Endothelial cell (in vitro differentiated cells): Measurements from ENCODE around the gene MGAT5. TPM values are rescaled to one million over a fixed set of nuclear protein-coding genes. Genes with fewer than 3 reads are reported as not detected.

Experiments
- DNase-seq: peaks from one replicate; pipeline ENCODE4 v3.0.0; 2021; ENCODE audit warnings: low spot score
- H3K27ac Mint-ChIP-seq: one replicate; pipeline ENCODE4 v1.8.0; 2021; ENCODE audit warnings: mixed read lengths, inconsistent platforms; ENCODE audit not compliant: unreplicated experiment
- H3K27me3 Mint-ChIP-seq: one replicate; pipeline ENCODE4 v1.8.0; 2021; ENCODE audit warnings: mild to moderate bottlenecking, moderate library complexity, mixed read lengths, inconsistent platforms; ENCODE audit not compliant: unreplicated experiment
- H3K36me3 Mint-ChIP-seq: one replicate; pipeline ENCODE4 v1.8.0; 2021; ENCODE audit warnings: mild to moderate bottlenecking, low read depth, mixed read lengths, inconsistent platforms; ENCODE audit not compliant: unreplicated experiment
- H3K4me1 Mint-ChIP-seq: one replicate; pipeline ENCODE4 v1.8.0; 2021; ENCODE audit warnings: mild to moderate bottlenecking, mixed read lengths, inconsistent platforms; ENCODE audit not compliant: unreplicated experiment
- H3K4me3 Mint-ChIP-seq: one replicate; pipeline ENCODE4 v1.8.0; 2021; ENCODE audit warnings: mild to moderate bottlenecking, mixed read lengths, inconsistent platforms; ENCODE audit not compliant: unreplicated experiment
- H3K9me3 Mint-ChIP-seq: one replicate; pipeline ENCODE4 v1.8.0; 2021; ENCODE audit warnings: mixed read lengths, inconsistent platforms; ENCODE audit not compliant: unreplicated experiment
- total RNA-seq: library from RNA; stranded (reverse); fragmentation: NEBNext Ultra II Directional; extraction: Animal tissue kit (Norgen Biotek cat#: 25700); gene quantifications from one replicate; pipeline ENCODE4 v1.2.1, GENCODE V29; 2021; ENCODE audit not compliant: unreplicated experiment
- TF ChIP-seq, protein P1 (sequence below): fragments of 200-600 bp; sonication (generic); IDR thresholded peaks from one replicate; pipeline ENCODE4 v1.5.0; 2021; ENCODE audit warnings: antibody characterized with exemption; ENCODE audit not compliant: unreplicated experiment

Gene MGAT5
- total RNA-seq, 1 donor from 2014 or later, result 124 TPM

DNA sequence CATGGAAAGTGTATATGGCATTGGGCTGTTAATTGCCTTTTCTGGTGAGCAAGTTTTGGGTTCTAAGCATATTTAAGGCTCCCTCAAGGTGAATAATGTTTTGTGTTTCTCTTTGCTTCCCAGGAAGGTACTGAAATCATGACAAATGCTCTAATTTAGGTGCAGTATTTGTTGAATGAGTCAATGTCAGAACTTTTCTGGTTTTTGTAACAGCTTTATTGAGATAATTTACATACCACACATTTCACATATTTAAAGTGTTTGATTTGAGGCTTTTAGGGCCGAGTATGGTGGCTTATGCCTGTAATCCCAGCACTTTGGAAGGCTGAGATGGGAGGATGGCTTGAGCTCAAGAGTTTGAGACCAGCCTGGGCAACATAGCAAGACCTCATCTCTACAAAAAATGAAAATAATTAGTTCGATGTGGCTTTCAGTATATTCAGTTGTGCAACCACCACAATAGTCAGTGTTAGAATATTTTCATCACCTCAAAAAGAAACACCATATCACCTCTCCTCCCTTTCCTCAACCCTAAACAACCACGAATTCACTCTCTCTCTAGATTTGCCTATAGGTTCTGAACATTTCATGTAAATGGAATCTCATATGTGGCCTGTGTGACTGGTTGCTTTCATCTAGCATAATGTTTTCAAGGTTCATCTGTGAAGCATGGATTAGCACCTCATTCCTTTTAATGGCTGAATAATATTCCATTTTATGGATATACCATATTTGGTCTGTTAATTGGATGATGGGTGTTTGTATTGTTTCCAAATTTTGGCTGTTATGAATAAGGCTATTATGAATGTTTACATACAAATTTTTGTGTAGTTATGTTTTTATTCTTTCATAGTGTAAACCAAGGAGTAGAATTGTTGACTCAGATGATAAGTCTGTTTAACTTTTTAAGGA lies 54.9 kb downstream of the MGAT5 start:
- peaks cover 12% of the 10 kb centered on the region for H3K36me3 Mint-ChIP-seq
- no peak for DNase-seq
- peaks cover 57% of the 10 kb centered on the region for H3K4me1 Mint-ChIP-seq
- no peak overlapping the region for H3K27ac Mint-ChIP-seq
- no peaks in the 10 kb centered on the region for H3K27me3 Mint-ChIP-seq
- no peaks in the 10 kb centered on the region for H3K9me3 Mint-ChIP-seq
- TF ChIP-seq, protein P1, sequence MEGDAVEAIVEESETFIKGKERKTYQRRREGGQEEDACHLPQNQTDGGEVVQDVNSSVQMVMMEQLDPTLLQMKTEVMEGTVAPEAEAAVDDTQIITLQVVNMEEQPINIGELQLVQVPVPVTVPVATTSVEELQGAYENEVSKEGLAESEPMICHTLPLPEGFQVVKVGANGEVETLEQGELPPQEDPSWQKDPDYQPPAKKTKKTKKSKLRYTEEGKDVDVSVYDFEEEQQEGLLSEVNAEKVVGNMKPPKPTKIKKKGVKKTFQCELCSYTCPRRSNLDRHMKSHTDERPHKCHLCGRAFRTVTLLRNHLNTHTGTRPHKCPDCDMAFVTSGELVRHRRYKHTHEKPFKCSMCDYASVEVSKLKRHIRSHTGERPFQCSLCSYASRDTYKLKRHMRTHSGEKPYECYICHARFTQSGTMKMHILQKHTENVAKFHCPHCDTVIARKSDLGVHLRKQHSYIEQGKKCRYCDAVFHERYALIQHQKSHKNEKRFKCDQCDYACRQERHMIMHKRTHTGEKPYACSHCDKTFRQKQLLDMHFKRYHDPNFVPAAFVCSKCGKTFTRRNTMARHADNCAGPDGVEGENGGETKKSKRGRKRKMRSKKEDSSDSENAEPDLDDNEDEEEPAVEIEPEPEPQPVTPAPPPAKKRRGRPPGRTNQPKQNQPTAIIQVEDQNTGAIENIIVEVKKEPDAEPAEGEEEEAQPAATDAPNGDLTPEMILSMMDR, result no peak
- H3K4me3 Mint-ChIP-seq, result no peak overlapping the region

DNA sequence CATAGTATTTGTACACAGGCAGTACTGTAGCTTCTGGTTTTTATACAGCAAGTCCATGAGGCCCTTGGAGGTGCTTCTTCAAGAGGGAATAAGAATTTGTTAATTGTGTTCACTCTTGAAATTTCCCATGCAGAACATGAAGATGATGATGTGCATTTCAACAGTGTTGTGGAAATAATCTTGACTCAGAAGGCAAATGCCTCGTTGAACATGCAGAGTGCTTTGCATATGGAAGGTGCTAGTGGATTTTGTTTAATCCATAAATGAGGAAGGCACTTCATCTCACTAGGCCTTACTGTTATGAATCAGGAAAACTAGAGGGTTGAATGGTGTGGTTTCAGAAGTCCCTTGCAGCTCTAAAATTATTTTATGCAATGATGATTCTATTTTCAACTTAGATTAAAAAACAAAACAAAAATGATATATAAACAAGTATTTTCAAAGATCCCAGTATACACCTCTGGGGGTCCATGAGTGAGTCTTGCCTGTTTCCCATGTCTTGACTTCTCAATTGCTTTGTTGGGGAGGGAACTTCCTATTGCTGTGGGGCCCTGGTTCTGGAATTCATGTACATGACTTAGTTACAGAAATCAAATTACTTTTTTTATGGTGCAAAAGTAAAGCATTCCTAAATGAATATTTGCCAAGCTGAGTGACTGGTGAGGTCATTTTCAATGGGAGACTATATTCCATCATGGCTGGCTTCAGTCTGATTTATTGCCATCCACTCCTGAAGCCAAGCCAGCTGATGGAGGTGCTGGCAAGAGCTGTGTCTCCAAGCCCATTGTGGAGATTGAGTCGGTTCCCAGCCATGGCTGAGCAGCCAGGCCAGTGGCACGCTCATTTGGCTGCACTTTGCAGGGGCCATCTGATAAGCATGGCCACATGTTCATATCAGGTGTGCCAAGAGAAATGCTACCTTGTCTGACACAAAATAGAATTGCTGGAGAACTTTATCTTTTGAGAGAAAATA lies 56.5 kb downstream of the MGAT5 start:
- Mint-ChIP-seq H3K4me1 (peaks cover 65% of the 10 kb centered on the region), H3K27me3 (peaks cover 4% of the 10 kb centered on the region), H3K27ac (no peak overlapping the region), H3K9me3 (no peaks in the 10 kb centered on the region), H3K4me3 (no peak overlapping the region), H3K36me3 (peaks cover 12% of the 10 kb centered on the region)
- TF ChIP-seq, protein P1, result no peak
- DNase-seq, result no peak

DNA sequence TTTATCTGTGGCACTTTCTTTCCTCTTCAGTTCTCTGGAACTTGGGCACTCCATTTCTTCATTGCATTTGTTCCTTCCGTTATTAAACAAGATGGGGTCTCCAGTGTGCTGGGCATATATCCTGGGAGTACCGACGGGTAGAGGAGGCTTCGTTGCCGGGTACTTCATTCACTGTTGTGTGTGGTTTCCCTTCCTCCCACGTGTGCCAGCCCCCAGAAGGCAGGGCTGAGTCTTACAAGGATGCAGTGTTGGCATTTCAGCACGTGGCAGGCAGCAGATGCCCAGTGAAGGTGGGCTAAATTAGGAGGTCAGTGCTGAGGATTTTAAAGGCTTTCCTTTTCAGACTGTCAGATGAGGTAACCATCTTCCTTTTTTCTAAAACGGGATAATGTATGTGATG lies 58.6 kb downstream of the MGAT5 start:
- Mint-ChIP-seq H3K4me1 (peaks cover 54% of the 10 kb centered on the region), H3K36me3 (peaks cover 18% of the 10 kb centered on the region), H3K9me3 (no peaks in the 10 kb centered on the region), H3K27me3 (peaks cover 7% of the 10 kb centered on the region), H3K4me3 (no peak overlapping the region), H3K27ac (no peak overlapping the region)
- TF ChIP-seq, protein P1, result no peak
- no peak for DNase-seq

DNA sequence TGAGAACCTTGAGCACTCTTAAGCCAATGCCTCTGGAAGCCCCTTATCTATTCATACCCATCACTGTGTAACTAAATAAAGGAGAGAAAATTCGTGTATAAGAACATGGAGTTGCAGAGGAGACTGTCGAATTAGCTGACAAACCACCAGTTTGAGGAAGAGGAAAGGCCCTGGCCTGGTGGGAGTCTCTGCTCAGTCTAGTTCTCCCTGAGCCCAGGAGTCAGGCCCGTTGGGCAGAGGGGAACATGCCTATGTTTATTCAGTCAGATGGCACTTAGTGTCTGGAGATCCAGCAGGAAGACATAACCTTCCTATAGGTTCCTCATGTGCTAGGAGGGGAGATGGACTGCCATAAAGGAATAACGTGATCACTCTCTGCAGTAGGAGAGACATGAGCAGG lies 60.3 kb downstream of the MGAT5 start:
- Mint-ChIP-seq H3K36me3 (peaks cover 34% of the 10 kb centered on the region), H3K27ac (no peak overlapping the region), H3K4me1 (peaks cover 44% of the 10 kb centered on the region), H3K4me3 (no peak overlapping the region), H3K27me3 (peaks cover 7% of the 10 kb centered on the region), H3K9me3 (no peaks in the 10 kb centered on the region)
- DNase-seq, result no peak
- TF ChIP-seq, protein P1, result no peak
